ENCODE measurements around the gene INHA.
A peak's percentile ranks its signal among the peaks of the same experiment; 100 is the strongest.

Gene INHA

GRCh38 chr2:219560037-219560892, 11.8 kb upstream of the INHA start:
- Histone ChIP-seq H3K79me2 (no peaks in the 10 kb centered on the region), H3K36me3 (ENCODE audit: control insufficient read depth, insufficient read depth, low read length) (no peaks in the 10 kb centered on the region), H3K27ac (no peak overlapping the region), H3K4me3 (ENCODE audit: low read depth, low read length) (no peak overlapping the region), H3K9me3 (ENCODE audit: control insufficient read depth, low read length) (no peaks in the 10 kb centered on the region), H3K27me3 (ENCODE audit: control insufficient read depth, insufficient read depth, low read length) (no peaks in the 10 kb centered on the region), H2AFZ (no peak overlapping the region), H3K4me1 (no peaks in the 10 kb centered on the region), H3K4me2 (ENCODE audit: low read length) (no peak overlapping the region), H3K9ac (no peak overlapping the region)
- TF ChIP-seq CTCF (IDR thresholded peaks at IDR 0.05): peak; percentile 50

- TF ChIP-seq CTCF (IDR thresholded peaks at IDR 0.05): no peak
- Histone ChIP-seq H3K9ac (no peak overlapping the region), H3K4me1 (no peaks in the 10 kb centered on the region)
Measured at GRCh38 chr2:219560893-219561178, 11.3 kb upstream of the INHA start.

GRCh38 chr2:219561179-219562048, 10.7 kb upstream of the INHA start:
- TF ChIP-seq CTCF (IDR thresholded peaks at IDR 0.05): no peak
- Histone ChIP-seq H3K36me3 (ENCODE audit: control insufficient read depth, insufficient read depth, low read length) (no peaks in the 10 kb centered on the region), H3K4me1 (no peaks in the 10 kb centered on the region), H3K4me3 (ENCODE audit: low read depth, low read length) (no peak overlapping the region), H2AFZ (no peak overlapping the region), H3K9ac (no peak overlapping the region), H3K79me2 (no peaks in the 10 kb centered on the region), H3K9me3 (ENCODE audit: control insufficient read depth, low read length) (no peaks in the 10 kb centered on the region), H3K27ac (no peak overlapping the region), H3K4me2 (ENCODE audit: low read length) (no peak overlapping the region), H3K27me3 (ENCODE audit: control insufficient read depth, insufficient read depth, low read length) (no peaks in the 10 kb centered on the region)

More at GRCh38 chr2:219560893-219561178, 11.3 kb upstream of the INHA start:
- no peaks in the 10 kb centered on the region for H3K36me3 ChIP-seq (ENCODE audit: control insufficient read depth, insufficient read depth, low read length)
- H3K4me3 ChIP-seq (ENCODE audit: low read depth, low read length): no peak overlapping the region
- no peak overlapping the region for H3K27ac ChIP-seq
- no peaks in the 10 kb centered on the region for H3K9me3 ChIP-seq (ENCODE audit: control insufficient read depth, low read length)
- H2AFZ ChIP-seq: no peak overlapping the region
- H3K27me3 ChIP-seq (ENCODE audit: control insufficient read depth, insufficient read depth, low read length): no peaks in the 10 kb centered on the region
- no peak overlapping the region for H3K4me2 ChIP-seq (ENCODE audit: low read length)
- H3K79me2 ChIP-seq: no peaks in the 10 kb centered on the region

- TF ChIP-seq CTCF (IDR thresholded peaks at IDR 0.05): no peak
- no peaks in the 10 kb centered on the region for H3K79me2 ChIP-seq
- H3K4me3 ChIP-seq (ENCODE audit: low read depth, low read length): no peak overlapping the region
- H3K4me2 ChIP-seq (ENCODE audit: low read length): no peak overlapping the region
- no peaks in the 10 kb centered on the region for H3K27me3 ChIP-seq (ENCODE audit: control insufficient read depth, insufficient read depth, low read length)
- H3K27ac ChIP-seq: no peak overlapping the region
- no peak overlapping the region for H3K9ac ChIP-seq
- no peaks in the 10 kb centered on the region for H3K4me1 ChIP-seq
- H3K9me3 ChIP-seq (ENCODE audit: control insufficient read depth, low read length): no peaks in the 10 kb centered on the region
- no peaks in the 10 kb centered on the region for H3K36me3 ChIP-seq (ENCODE audit: control insufficient read depth, insufficient read depth, low read length)
- H2AFZ ChIP-seq: no peak overlapping the region
Measured at GRCh38 chr2:219562049-219563020, 9.8 kb upstream of the INHA start.

All from parathyroid adenoma (tissue), 2 donors.